CD4-positive, alpha-beta memory T cell (primary cell): ENCODE measurements around the gene FRMD4A. TPM values are rescaled to one million over a fixed set of nuclear protein-coding genes. Genes with fewer than 3 reads are reported as not detected.

Experiments
- CTCF ChIA-PET: fragments of 350-600 bp; sonication (Branson Sonifier 250); formaldehyde crosslinking; loops from one replicate; lab custom pipeline; 2021; ENCODE audit warnings: inconsistent platforms; ENCODE audit not compliant: partially characterized antibody; lab: Charles Lee
- POLR2A ChIA-PET: fragments of 350-600 bp; sonication (Branson Sonifier 250); formaldehyde crosslinking; loops from one replicate; lab custom pipeline; 2021; ENCODE audit not compliant: partially characterized antibody; lab: Charles Lee
- DNase-seq, 5 donors: peaks; one replicate each; pipeline versions ENCODE4 v3.0.0 to v3.0.0-alpha.2; 2020 to 2022; ENCODE audit warnings: mixed read lengths in 1 of 5
- H3K27ac ChIP-seq: one replicate; pipeline ENCODE4 v1.7.0; 2013; ENCODE audit warnings: low read depth, low read length
- H3K27me3 ChIP-seq: 2 replicates; pipeline ENCODE4 v1.7.0; 2013; ENCODE audit warnings: mild to moderate bottlenecking, low read length, moderate library complexity; ENCODE audit not compliant: insufficient read depth
- H3K36me3 ChIP-seq: 2 replicates; pipeline ENCODE4 v1.7.0; 2013; ENCODE audit warnings: mild to moderate bottlenecking, low read length, moderate library complexity; ENCODE audit not compliant: insufficient read depth
- H3K4me1 ChIP-seq: 2 replicates; pipeline ENCODE4 v1.7.0; 2013; ENCODE audit warnings: mild to moderate bottlenecking, low read length, moderate library complexity; ENCODE audit not compliant: insufficient read depth
- H3K4me3 ChIP-seq, 2 donors: one replicate each; pipeline ENCODE4 v1.7.0; 2013; ENCODE audit warnings: low read length in 2 of 2, mild to moderate bottlenecking in 1 of 2
- H3K9me3 ChIP-seq, 2 donors: one replicate each; pipeline ENCODE4 v1.7.0; 2013; ENCODE audit warnings: low read length in 2 of 2, control low read depth in 1 of 2; ENCODE audit not compliant: control insufficient read depth in 1 of 2
- H3K27ac Mint-ChIP-seq, 7 donors: one replicate each; pipeline ENCODE4 v1.8.0; 2020 to 2021; ENCODE audit warnings: mixed read lengths in 7 of 7, mild to moderate bottlenecking in 6 of 7, inconsistent platforms in 3 of 7, moderate library complexity in 3 of 7
- H3K27me3 Mint-ChIP-seq, 2 donors: one replicate each; pipeline ENCODE4 v1.8.0; 2020 to 2021; ENCODE audit warnings: mixed read lengths in 2 of 2
- H3K36me3 Mint-ChIP-seq, 2 donors: one replicate each; pipeline ENCODE4 v1.8.0; 2020 to 2021; ENCODE audit warnings: mixed read lengths in 2 of 2, inconsistent platforms in 1 of 2, mild to moderate bottlenecking in 1 of 2
- H3K4me1 Mint-ChIP-seq, 4 donors: one replicate each; pipeline ENCODE4 v1.8.0; 2020 to 2021; ENCODE audit warnings: mixed read lengths in 4 of 4, mild to moderate bottlenecking in 1 of 4
- H3K4me3 Mint-ChIP-seq, 8 donors: one replicate each; pipeline ENCODE4 v1.8.0; 2020 to 2021; ENCODE audit warnings: mixed read lengths in 8 of 8, mild to moderate bottlenecking in 7 of 8, moderate library complexity in 6 of 8, inconsistent platforms in 3 of 8
- H3K9me3 Mint-ChIP-seq, 8 donors: one replicate each; pipeline ENCODE4 v1.8.0; 2020 to 2021; ENCODE audit warnings: mixed read lengths in 8 of 8, mild to moderate bottlenecking in 5 of 8, inconsistent platforms in 3 of 8, moderate library complexity in 1 of 8
- intact Hi-C: fragments of 100-400 bp; cut with micrococcal nuclease; formaldehyde crosslinking; loops from one replicate; pipeline ENCODE4 v1.15.1; 2023
- polyA plus RNA-seq, 2 donors: library from polyadenylated mRNA; unstranded; fragments of 300-500 nt; fragmentation: Illumina TruSeq; gene quantifications; one replicate each; pipeline ENCODE4 v1.2.3, GENCODE V29; 2021
- total RNA-seq, 2 experiments: library from RNA; stranded (reverse); gene quantifications; one replicate each; pipeline ENCODE4 v1.2.3, GENCODE V29; 2021

FRMD4A gene
- total and polyA plus RNA-seq, 4 experiments from 2014 or later: 0.89 to 2.4 (median 1.9) TPM; not detected in 1

GRCh38 chr10:14328881-14329672, 1.6 kb downstream of the FRMD4A start:
- ChIA-PET POLR2A (no interaction called here), CTCF (no interaction called here)
- no peak for DNase-seq
- Histone ChIP-seq H3K4me3 (no peak overlapping the region), H3K4me1 (no peaks in the 10 kb centered on the region), H3K36me3 (no peaks in the 10 kb centered on the region), H3K9me3 (no peaks in the 10 kb centered on the region), H3K27me3 (peaks cover 4% of the 10 kb centered on the region), H3K27ac (no peak overlapping the region)
- peaks cover 31 to 35% of the 10 kb centered on the region in 2 donors for H3K27me3 Mint-ChIP-seq
- H3K4me3 Mint-ChIP-seq: no peak overlapping the region
- H3K9me3 Mint-ChIP-seq: no peaks in the 10 kb centered on the region
- H3K27ac Mint-ChIP-seq: no peak overlapping the region
- H3K4me1 Mint-ChIP-seq: peaks cover 0 to 3% (median 0%) of the 10 kb centered on the region in 4 donors
- intact Hi-C loops: no loop called here
- no peaks in the 10 kb centered on the region for H3K36me3 Mint-ChIP-seq

DNA sequence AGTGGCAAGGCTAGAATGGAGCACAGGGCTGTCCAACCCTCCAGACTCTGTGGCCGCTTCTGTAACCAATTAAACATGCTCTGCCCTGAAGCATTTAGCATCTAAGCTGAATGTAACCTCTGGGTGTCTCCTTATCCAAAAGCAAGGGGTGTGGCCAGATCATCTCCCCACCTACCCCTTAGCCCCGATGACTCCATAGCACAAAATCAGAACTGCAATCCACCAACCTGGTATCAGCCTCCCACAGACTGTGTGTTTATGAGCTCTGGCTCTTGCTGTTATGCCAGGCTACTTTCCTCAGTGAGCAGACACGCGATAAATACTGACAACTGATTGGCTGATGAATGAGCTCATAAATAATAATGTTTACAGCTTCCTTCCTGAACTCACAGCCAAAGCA, 3.2 kb downstream of the FRMD4A start:
- POLR2A ChIA-PET: no interaction called here
- CTCF ChIA-PET: interaction anchor here (1.2 kb wide), 1 partner anchor 10 kb away, joined by 3 read pairs; no protein-coding TSS in a partner anchor

DNA sequence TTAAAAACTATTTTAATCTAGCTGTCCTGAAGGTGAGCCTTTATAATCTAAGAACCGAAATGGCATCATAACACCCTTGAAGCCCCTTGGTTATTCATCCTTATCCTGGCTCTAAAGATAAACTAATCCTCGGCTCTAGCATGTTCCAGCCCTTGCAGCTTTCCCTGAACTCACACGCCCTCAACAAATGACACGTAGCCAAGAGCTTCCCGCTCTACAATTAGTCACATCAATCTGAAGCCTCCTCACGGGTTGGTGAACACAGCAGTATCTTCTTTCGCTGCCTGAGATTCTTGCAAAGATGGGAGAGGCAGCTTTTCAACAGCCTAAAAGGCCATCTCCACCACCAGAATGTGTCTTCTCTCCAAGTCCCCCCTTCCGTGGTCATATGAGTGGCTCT, 4.1 kb downstream of the FRMD4A start:
- ChIA-PET POLR2A (no interaction called here), CTCF (interaction anchor here (1.2 kb wide), 1 partner anchor 11 kb away, joined by 3 read pairs; no protein-coding TSS in a partner anchor)
- no peak overlapping the region for H3K4me3 Mint-ChIP-seq
- Histone ChIP-seq H3K4me3 (no peak overlapping the region), H3K4me1 (no peaks in the 10 kb centered on the region), H3K36me3 (no peaks in the 10 kb centered on the region), H3K9me3 (no peaks in the 10 kb centered on the region), H3K27ac (no peak overlapping the region), H3K27me3 (peaks cover 4% of the 10 kb centered on the region)
- peaks cover 0 to 3% (median 0%) of the 10 kb centered on the region in 4 donors for H3K4me1 Mint-ChIP-seq
- H3K9me3 Mint-ChIP-seq: no peaks in the 10 kb centered on the region
- no peak for DNase-seq
- H3K36me3 Mint-ChIP-seq: no peaks in the 10 kb centered on the region
- H3K27me3 Mint-ChIP-seq: peaks cover 23 to 35% of the 10 kb centered on the region in 2 donors
- H3K27ac Mint-ChIP-seq: no peak overlapping the region
- intact Hi-C loops: no loop called here

More for the DNA sequence above, 3.2 kb downstream of the FRMD4A start:
- H3K27me3 ChIP-seq: peaks cover 4% of the 10 kb centered on the region
- Mint-ChIP-seq H3K36me3 (no peaks in the 10 kb centered on the region), H3K27ac (no peak overlapping the region), H3K4me1 (peaks cover 0 to 3% (median 0%) of the 10 kb centered on the region in 4 donors), H3K27me3 (peaks cover 23 to 35% of the 10 kb centered on the region in 2 donors), H3K4me3 (no peak overlapping the region), H3K9me3 (no peaks in the 10 kb centered on the region)
- no peaks in the 10 kb centered on the region for H3K36me3 ChIP-seq
- intact Hi-C loops: no loop called here
- no peaks in the 10 kb centered on the region for H3K4me1 ChIP-seq
- no peak for DNase-seq
- no peak overlapping the region for H3K4me3 ChIP-seq
- H3K27ac ChIP-seq: no peak overlapping the region
- no peaks in the 10 kb centered on the region for H3K9me3 ChIP-seq

GRCh38 chr10:14325325-14325955, 5.3 kb downstream of the FRMD4A start:
- H3K4me3 ChIP-seq: no peak overlapping the region
- Mint-ChIP-seq H3K4me1 (peaks cover 0 to 3% (median 0%) of the 10 kb centered on the region in 4 donors), H3K9me3 (no peaks in the 10 kb centered on the region), H3K27me3 (peaks cover 20 to 34% of the 10 kb centered on the region in 2 donors), H3K4me3 (no peak overlapping the region), H3K27ac (no peak overlapping the region), H3K36me3 (no peaks in the 10 kb centered on the region)
- CTCF ChIA-PET: no interaction called here
- H3K9me3 ChIP-seq: no peaks in the 10 kb centered on the region
- POLR2A ChIA-PET: no interaction called here
- no peaks in the 10 kb centered on the region for H3K4me1 ChIP-seq
- no peak overlapping the region for H3K27ac ChIP-seq
- peaks cover 4% of the 10 kb centered on the region for H3K27me3 ChIP-seq
- H3K36me3 ChIP-seq: no peaks in the 10 kb centered on the region
- peak; percentile 11 to 50 (median 26) for DNase-seq
- intact Hi-C loops: no loop called here

- H3K36me3 Mint-ChIP-seq: no peaks in the 10 kb centered on the region
- no peak overlapping the region for H3K27ac ChIP-seq
- peaks cover 0 to 2% (median 0%) of the 10 kb centered on the region in 8 donors for H3K9me3 Mint-ChIP-seq
- no peak overlapping the region for H3K27ac Mint-ChIP-seq
- peaks cover 0 to 1% (median 0%) of the 10 kb centered on the region in 4 donors for H3K4me1 Mint-ChIP-seq
- POLR2A ChIA-PET: no interaction called here
- H3K27me3 ChIP-seq: no peaks in the 10 kb centered on the region
- no peak overlapping the region for H3K4me3 ChIP-seq
- peaks cover 20 to 38% of the 10 kb centered on the region in 2 donors for H3K27me3 Mint-ChIP-seq
- intact Hi-C loops: no loop called here
- no peaks in the 10 kb centered on the region for H3K4me1 ChIP-seq
- no peak overlapping the region for H3K4me3 Mint-ChIP-seq
- no peak for DNase-seq
- H3K9me3 ChIP-seq: no peaks in the 10 kb centered on the region
- CTCF ChIA-PET: interaction anchor here (0.6 to 1.0 kb wide), 2 partner anchors 12 kb away, joined by 3 read pairs; no protein-coding TSS in a partner anchor
- no peaks in the 10 kb centered on the region for H3K36me3 ChIP-seq
Observed at GRCh38 chr10:14322526-14323188, 8.1 kb downstream of the FRMD4A start.

- H3K27me3 Mint-ChIP-seq: peaks cover 35 to 48% of the 10 kb centered on the region in 2 donors
- POLR2A ChIA-PET: no interaction called here
Observed at GRCh38 chr10:14318007-14318406, 12.7 kb downstream of the FRMD4A start.

DNA sequence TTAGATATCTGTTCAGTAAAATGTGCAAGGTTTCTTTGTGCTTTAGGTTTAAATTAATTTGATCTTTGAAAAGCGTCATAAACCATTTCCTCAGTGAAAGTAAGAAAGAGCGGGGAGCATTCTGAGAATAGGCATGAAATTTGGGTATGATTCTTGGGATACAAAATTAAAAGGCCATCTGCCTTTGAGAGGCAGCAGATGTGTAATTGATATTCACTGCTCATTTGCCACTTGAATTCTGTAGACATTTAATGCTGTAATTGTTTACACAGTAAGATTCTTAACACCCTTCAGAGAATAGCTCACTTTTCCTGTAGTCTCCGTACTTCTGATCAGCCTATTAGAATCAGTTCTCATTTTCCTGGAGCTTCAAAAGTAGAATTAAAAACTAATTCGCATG, 18.7 kb downstream of the FRMD4A start:
- intact Hi-C loops: no loop called here
- POLR2A ChIA-PET: no interaction called here

More at GRCh38 chr10:14318007-14318406, 12.7 kb downstream of the FRMD4A start:
- no peak for DNase-seq
- no peaks in the 10 kb centered on the region for H3K9me3 ChIP-seq
- peaks cover 0 to 3% (median 0%) of the 10 kb centered on the region in 8 donors for H3K9me3 Mint-ChIP-seq
- no peaks in the 10 kb centered on the region for H3K36me3 ChIP-seq
- H3K4me3 ChIP-seq: no peak overlapping the region
- H3K27me3 ChIP-seq: peaks cover 9% of the 10 kb centered on the region
- no peaks in the 10 kb centered on the region for H3K4me1 Mint-ChIP-seq
- intact Hi-C loops: no loop called here
- CTCF ChIA-PET: no interaction called here
- H3K4me1 ChIP-seq: no peaks in the 10 kb centered on the region
- no peak overlapping the region for H3K27ac ChIP-seq
- H3K27ac Mint-ChIP-seq: no peak overlapping the region
- H3K36me3 Mint-ChIP-seq: no peaks in the 10 kb centered on the region
- H3K4me3 Mint-ChIP-seq: no peak overlapping the region

More for the DNA sequence above, 18.7 kb downstream of the FRMD4A start:
- Histone ChIP-seq H3K4me3 (no peak overlapping the region), H3K27ac (no peak overlapping the region), H3K36me3 (no peaks in the 10 kb centered on the region), H3K9me3 (no peaks in the 10 kb centered on the region), H3K4me1 (no peaks in the 10 kb centered on the region), H3K27me3 (peaks cover 15% of the 10 kb centered on the region)
- Mint-ChIP-seq H3K4me1 (peaks cover 0 to 7% (median 0%) of the 10 kb centered on the region in 4 donors), H3K27me3 (peaks cover 33 to 36% of the 10 kb centered on the region in 2 donors), H3K27ac (no peak overlapping the region), H3K9me3 (peaks cover 0 to 2% (median 0%) of the 10 kb centered on the region in 8 donors), H3K4me3 (no peak overlapping the region), H3K36me3 (no peaks in the 10 kb centered on the region)
- DNase-seq: no peak
- CTCF ChIA-PET: no interaction called here
